ENCODE results near the gene PAK5.

The PAK5 gene

GRCh38 chr20:9800421-9800820 lies 38.5 kb downstream of the PAK5 start:
- Histone ChIP-seq H3K36me3 (ENCODE audit: control insufficient read depth in 5 of 5, insufficient read depth in 5 of 5, low read length in 5 of 5) (no peaks in the 10 kb centered on the region), H3K9ac (ENCODE audit: low read length in 5 of 5) (no peak overlapping the region), H3K4me3 (ENCODE audit: low read depth in 1 of 5, low read length in 5 of 5) (no peak overlapping the region), H3K4me1 (ENCODE audit: control insufficient read depth in 5 of 5, insufficient read depth in 5 of 5, low read length in 5 of 5) (no peaks in the 10 kb centered on the region), H3K9me3 (ENCODE audit: control insufficient read depth in 5 of 5, low read length in 5 of 5) (no peaks in the 10 kb centered on the region), H3K27ac (ENCODE audit: low read depth, low read length) (no peak overlapping the region), H3K27me3 (ENCODE audit: control insufficient read depth in 5 of 5, insufficient read depth in 4 of 5, low read length in 5 of 5) (no peaks in the 10 kb centered on the region)

- H3K9me3 ChIP-seq (ENCODE audit: control insufficient read depth in 5 of 5, low read length in 5 of 5): no peaks in the 10 kb centered on the region
- H3K4me1 ChIP-seq (ENCODE audit: control insufficient read depth in 5 of 5, insufficient read depth in 5 of 5, low read length in 5 of 5): no peaks in the 10 kb centered on the region
- no peaks in the 10 kb centered on the region for H3K27me3 ChIP-seq (ENCODE audit: control insufficient read depth in 5 of 5, insufficient read depth in 4 of 5, low read length in 5 of 5)
- no peak overlapping the region for H3K27ac ChIP-seq (ENCODE audit: low read depth, low read length)
- H3K36me3 ChIP-seq (ENCODE audit: control insufficient read depth in 5 of 5, insufficient read depth in 5 of 5, low read length in 5 of 5): no peaks in the 10 kb centered on the region
- H3K4me3 ChIP-seq (ENCODE audit: low read depth in 1 of 5, low read length in 5 of 5): no peak overlapping the region
- no peak overlapping the region for H3K9ac ChIP-seq (ENCODE audit: low read length in 5 of 5)
These were observed 44.0 kb downstream of the PAK5 start for GRCh38 chr20:9794831-9795230.

GRCh38 chr20:9792674-9793073 lies 46.2 kb downstream of the PAK5 start:
- no peaks in the 10 kb centered on the region for H3K27me3 ChIP-seq (ENCODE audit: control insufficient read depth in 5 of 5, insufficient read depth in 4 of 5, low read length in 5 of 5)
- H3K4me1 ChIP-seq (ENCODE audit: control insufficient read depth in 5 of 5, insufficient read depth in 5 of 5, low read length in 5 of 5): no peaks in the 10 kb centered on the region

GRCh38 chr20:9789131-9789530 lies 49.7 kb downstream of the PAK5 start:
- no peak overlapping the region for H3K9ac ChIP-seq (ENCODE audit: low read length in 5 of 5)
- H3K4me3 ChIP-seq (ENCODE audit: low read depth in 1 of 5, low read length in 5 of 5): no peak overlapping the region

More at GRCh38 chr20:9792674-9793073, 46.2 kb downstream of the PAK5 start:
- no peak overlapping the region for H3K27ac ChIP-seq (ENCODE audit: low read depth, low read length)
- no peak overlapping the region for H3K9ac ChIP-seq (ENCODE audit: low read length in 5 of 5)
- H3K36me3 ChIP-seq (ENCODE audit: control insufficient read depth in 5 of 5, insufficient read depth in 5 of 5, low read length in 5 of 5): no peaks in the 10 kb centered on the region
- no peak overlapping the region for H3K4me3 ChIP-seq (ENCODE audit: low read depth in 1 of 5, low read length in 5 of 5)
- no peaks in the 10 kb centered on the region for H3K9me3 ChIP-seq (ENCODE audit: control insufficient read depth in 5 of 5, low read length in 5 of 5)

GRCh38 chr20:9775176-9775575 lies 63.7 kb downstream of the PAK5 start:
- H3K9me3 ChIP-seq (ENCODE audit: control insufficient read depth in 5 of 5, low read length in 5 of 5): peaks cover 0 to 5% (median 0%) of the 10 kb centered on the region in 5 donors
- no peaks in the 10 kb centered on the region for H3K36me3 ChIP-seq (ENCODE audit: control insufficient read depth in 5 of 5, insufficient read depth in 5 of 5, low read length in 5 of 5)
- H3K4me3 ChIP-seq (ENCODE audit: low read depth in 1 of 5, low read length in 5 of 5): no peak overlapping the region
- no peak overlapping the region for H3K27ac ChIP-seq (ENCODE audit: low read depth, low read length)
- no peaks in the 10 kb centered on the region for H3K4me1 ChIP-seq (ENCODE audit: control insufficient read depth in 5 of 5, insufficient read depth in 5 of 5, low read length in 5 of 5)
- no peak overlapping the region for H3K9ac ChIP-seq (ENCODE audit: low read length in 5 of 5)
- no peaks in the 10 kb centered on the region for H3K27me3 ChIP-seq (ENCODE audit: control insufficient read depth in 5 of 5, insufficient read depth in 4 of 5, low read length in 5 of 5)

More at GRCh38 chr20:9789131-9789530, 49.7 kb downstream of the PAK5 start:
- H3K27ac ChIP-seq (ENCODE audit: low read depth, low read length): no peak overlapping the region
- H3K9me3 ChIP-seq (ENCODE audit: control insufficient read depth in 5 of 5, low read length in 5 of 5): no peaks in the 10 kb centered on the region
- H3K27me3 ChIP-seq (ENCODE audit: control insufficient read depth in 5 of 5, insufficient read depth in 4 of 5, low read length in 5 of 5): no peaks in the 10 kb centered on the region
- H3K4me1 ChIP-seq (ENCODE audit: control insufficient read depth in 5 of 5, insufficient read depth in 5 of 5, low read length in 5 of 5): no peaks in the 10 kb centered on the region
- H3K36me3 ChIP-seq (ENCODE audit: control insufficient read depth in 5 of 5, insufficient read depth in 5 of 5, low read length in 5 of 5): no peaks in the 10 kb centered on the region

- no peak overlapping the region for H3K4me3 ChIP-seq (ENCODE audit: low read depth in 1 of 5, low read length in 5 of 5)
- no peaks in the 10 kb centered on the region for H3K4me1 ChIP-seq (ENCODE audit: control insufficient read depth in 5 of 5, insufficient read depth in 5 of 5, low read length in 5 of 5)
- no peaks in the 10 kb centered on the region for H3K36me3 ChIP-seq (ENCODE audit: control insufficient read depth in 5 of 5, insufficient read depth in 5 of 5, low read length in 5 of 5)
- H3K9me3 ChIP-seq (ENCODE audit: control insufficient read depth in 5 of 5, low read length in 5 of 5): no peaks in the 10 kb centered on the region
- H3K27me3 ChIP-seq (ENCODE audit: control insufficient read depth in 5 of 5, insufficient read depth in 4 of 5, low read length in 5 of 5): no peaks in the 10 kb centered on the region
- no peak overlapping the region for H3K27ac ChIP-seq (ENCODE audit: low read depth, low read length)
- H3K9ac ChIP-seq (ENCODE audit: low read length in 5 of 5): no peak overlapping the region
These were observed 68.9 kb downstream of the PAK5 start for GRCh38 chr20:9769954-9770353.

GRCh38 chr20:9761476-9761875 lies 77.4 kb downstream of the PAK5 start:
- H3K4me3 ChIP-seq (ENCODE audit: low read depth in 1 of 5, low read length in 5 of 5): no peak overlapping the region
- no peaks in the 10 kb centered on the region for H3K27me3 ChIP-seq (ENCODE audit: control insufficient read depth in 5 of 5, insufficient read depth in 4 of 5, low read length in 5 of 5)
- H3K36me3 ChIP-seq (ENCODE audit: control insufficient read depth in 5 of 5, insufficient read depth in 5 of 5, low read length in 5 of 5): no peaks in the 10 kb centered on the region
- H3K9ac ChIP-seq (ENCODE audit: low read length in 5 of 5): no peak overlapping the region
- H3K27ac ChIP-seq (ENCODE audit: low read depth, low read length): no peak overlapping the region
- H3K4me1 ChIP-seq (ENCODE audit: control insufficient read depth in 5 of 5, insufficient read depth in 5 of 5, low read length in 5 of 5): no peaks in the 10 kb centered on the region
- H3K9me3 ChIP-seq (ENCODE audit: control insufficient read depth in 5 of 5, low read length in 5 of 5): peaks cover 0 to 12% (median 2%) of the 10 kb centered on the region in 5 donors

- H3K27ac ChIP-seq (ENCODE audit: low read depth, low read length): no peak overlapping the region
- H3K36me3 ChIP-seq (ENCODE audit: control insufficient read depth in 5 of 5, insufficient read depth in 5 of 5, low read length in 5 of 5): no peaks in the 10 kb centered on the region
- H3K27me3 ChIP-seq (ENCODE audit: control insufficient read depth in 5 of 5, insufficient read depth in 4 of 5, low read length in 5 of 5): no peaks in the 10 kb centered on the region
- peaks cover 0 to 12% (median 2%) of the 10 kb centered on the region in 5 donors for H3K9me3 ChIP-seq (ENCODE audit: control insufficient read depth in 5 of 5, low read length in 5 of 5)
- H3K4me1 ChIP-seq (ENCODE audit: control insufficient read depth in 5 of 5, insufficient read depth in 5 of 5, low read length in 5 of 5): no peaks in the 10 kb centered on the region
- H3K9ac ChIP-seq (ENCODE audit: low read length in 5 of 5): no peak overlapping the region
- H3K4me3 ChIP-seq (ENCODE audit: low read depth in 1 of 5, low read length in 5 of 5): no peak overlapping the region
These were observed 79.5 kb downstream of the PAK5 start for GRCh38 chr20:9759392-9759791.

- H3K36me3 ChIP-seq (ENCODE audit: control insufficient read depth in 5 of 5, insufficient read depth in 5 of 5, low read length in 5 of 5): no peaks in the 10 kb centered on the region
- no peak overlapping the region for H3K4me3 ChIP-seq (ENCODE audit: low read depth in 1 of 5, low read length in 5 of 5)
- no peak overlapping the region for H3K27ac ChIP-seq (ENCODE audit: low read depth, low read length)
- no peaks in the 10 kb centered on the region for H3K27me3 ChIP-seq (ENCODE audit: control insufficient read depth in 5 of 5, insufficient read depth in 4 of 5, low read length in 5 of 5)
- peaks cover 0 to 12% (median 2%) of the 10 kb centered on the region in 5 donors for H3K9me3 ChIP-seq (ENCODE audit: control insufficient read depth in 5 of 5, low read length in 5 of 5)
- no peak overlapping the region for H3K9ac ChIP-seq (ENCODE audit: low read length in 5 of 5)
- no peaks in the 10 kb centered on the region for H3K4me1 ChIP-seq (ENCODE audit: control insufficient read depth in 5 of 5, insufficient read depth in 5 of 5, low read length in 5 of 5)
These were observed 80.1 kb downstream of the PAK5 start for GRCh38 chr20:9758752-9759151.

GRCh38 chr20:9756660-9757059 lies 82.2 kb downstream of the PAK5 start:
- H3K9ac ChIP-seq (ENCODE audit: low read length in 5 of 5): no peak overlapping the region
- no peaks in the 10 kb centered on the region for H3K27me3 ChIP-seq (ENCODE audit: control insufficient read depth in 5 of 5, insufficient read depth in 4 of 5, low read length in 5 of 5)

GRCh38 chr20:9755301-9755700 lies 83.6 kb downstream of the PAK5 start:
- Histone ChIP-seq H3K36me3 (ENCODE audit: control insufficient read depth in 5 of 5, insufficient read depth in 5 of 5, low read length in 5 of 5) (no peaks in the 10 kb centered on the region), H3K9me3 (ENCODE audit: control insufficient read depth in 5 of 5, low read length in 5 of 5) (no peaks in the 10 kb centered on the region), H3K27ac (ENCODE audit: low read depth, low read length) (no peak overlapping the region), H3K4me3 (ENCODE audit: low read depth in 1 of 5, low read length in 5 of 5) (no peak overlapping the region), H3K27me3 (ENCODE audit: control insufficient read depth in 5 of 5, insufficient read depth in 4 of 5, low read length in 5 of 5) (no peaks in the 10 kb centered on the region), H3K4me1 (ENCODE audit: control insufficient read depth in 5 of 5, insufficient read depth in 5 of 5, low read length in 5 of 5) (no peaks in the 10 kb centered on the region), H3K9ac (ENCODE audit: low read length in 5 of 5) (no peak overlapping the region)

More at GRCh38 chr20:9756660-9757059, 82.2 kb downstream of the PAK5 start:
- Histone ChIP-seq H3K27ac (ENCODE audit: low read depth, low read length) (no peak overlapping the region), H3K36me3 (ENCODE audit: control insufficient read depth in 5 of 5, insufficient read depth in 5 of 5, low read length in 5 of 5) (no peaks in the 10 kb centered on the region), H3K4me1 (ENCODE audit: control insufficient read depth in 5 of 5, insufficient read depth in 5 of 5, low read length in 5 of 5) (no peaks in the 10 kb centered on the region), H3K4me3 (ENCODE audit: low read depth in 1 of 5, low read length in 5 of 5) (no peak overlapping the region), H3K9me3 (ENCODE audit: control insufficient read depth in 5 of 5, low read length in 5 of 5) (peaks cover 0 to 8% (median 0%) of the 10 kb centered on the region in 5 donors)

Measured in subcutaneous abdominal adipose tissue (tissue), 5 donors.